GM19023 (cell line): ENCODE results near the gene TRH.

Source experiments
- ATAC-seq: cut with Tn5 transposase; IDR thresholded peaks from one replicate; pipeline ENCODE4 v1.9.1; 2021; ENCODE audit warnings: mild to moderate bottlenecking, moderate library complexity; ENCODE audit not compliant: unreplicated experiment

The TRH gene

GRCh38 chr3:129974564-129974832 lies at the start of gene TRH:
TRH (plus strand) TSS chr3:129974720; CDS start chr3:129975817, 1,097 bp downstream.
- no peak for ATAC-seq

- ATAC-seq, result no peak
These were observed 47.4 kb upstream of the TRH start for GRCh38 chr3:129927072-129927471.

- no peak for ATAC-seq
These were observed 45.1 kb upstream of the TRH start for GRCh38 chr3:129929383-129929782.

GRCh38 chr3:129933471-129933870 lies 41.0 kb upstream of the TRH start:
- ATAC-seq, result no peak

GRCh38 chr3:129934234-129935123 lies 40.0 kb upstream of the TRH start:
- no peak for ATAC-seq

- ATAC-seq, result no peak
These were observed 37.8 kb upstream of the TRH start for GRCh38 chr3:129936757-129937156.

GRCh38 chr3:129937717-129938116 lies 36.8 kb upstream of the TRH start:
- no peak for ATAC-seq

- ATAC-seq, result no peak
These were observed 36.2 kb upstream of the TRH start for GRCh38 chr3:129938140-129938930.

- no peak for ATAC-seq
These were observed 34.4 kb upstream of the TRH start for GRCh38 chr3:129940086-129940485.

GRCh38 chr3:129942296-129942695 lies 32.2 kb upstream of the TRH start:
- ATAC-seq, result peak; percentile 76

GRCh38 chr3:129943020-129943419 lies 31.5 kb upstream of the TRH start:
- no peak for ATAC-seq

- ATAC-seq, result no peak
These were observed 29.8 kb upstream of the TRH start for GRCh38 chr3:129944709-129945108.

- ATAC-seq, result no peak
These were observed 26.8 kb upstream of the TRH start for GRCh38 chr3:129947538-129948240.

- ATAC-seq, result no peak
These were observed 24.0 kb upstream of the TRH start for GRCh38 chr3:129950318-129951046.

GRCh38 chr3:129952556-129953355 lies 21.8 kb upstream of the TRH start:
- ATAC-seq, result no peak

- ATAC-seq, result no peak
These were observed 20.9 kb upstream of the TRH start for GRCh38 chr3:129953621-129954020.

- no peak for ATAC-seq
These were observed 20.0 kb upstream of the TRH start for GRCh38 chr3:129954514-129954913.

GRCh38 chr3:129956936-129957335 lies 17.6 kb upstream of the TRH start:
- ATAC-seq, result no peak

- ATAC-seq, result no peak
These were observed 15.8 kb upstream of the TRH start for GRCh38 chr3:129958755-129959154.

GRCh38 chr3:129961141-129961541 lies 13.4 kb upstream of the TRH start:
- no peak for ATAC-seq
